K562 (cell line): ENCODE results near the gene TMEM156. TPM values are rescaled to one million over a fixed set of nuclear protein-coding genes. Genes with fewer than 3 reads are reported as not detected.

Experiments
- ATAC-seq: fragments of 200-7000 bp; cut with Tn5 transposase; 3 replicates; pipeline ENCODE4 v1.9.1; 2020; ENCODE audit warnings: moderate library complexity
- BruUV-seq: library from RNA; stranded (reverse); fragments of 400-500 nt; replicated peaks from 2 replicates; lab custom pipeline; 2021; lab: Mats Ljungman, UMichigan
- CTCF ChIA-PET: fragments of 300-600 bp; formaldehyde crosslinking; extraction: SDS; loops from one replicate; lab custom pipeline; 2021; ENCODE audit warnings: low intra/inter-chr PET ratio; lab: Yijun Ruan, JAX
- POLR2A ChIA-PET: fragments of 300-600, 350-650 bp; sonication (Branson Sonifier 250); formaldehyde crosslinking; extraction: SDS; loops from one replicate; lab custom pipeline; 2021; ENCODE audit warnings: antibody characterized with exemption, inconsistent platforms; lab: Yijun Ruan, JAX
- DNase-seq, 4 experiments: peaks; one replicate each; pipeline versions ENCODE4 v3.0.0 to v3.0.0-alpha.2; 2011 to 2018; ENCODE audit warnings: low spot score in 3 of 4, mixed read lengths in 3 of 4; ENCODE audit errors: extremely low read depth in 1 of 4
- FAIRE-seq: peaks from 2 replicates; lab custom pipeline; 2011; peaks lifted over from hg19 to GRCh38; lab: Jason Lieb, UNC
- H2AFZ ChIP-seq: 2 replicates; pipeline ENCODE4 v1.6.0; 2011; ENCODE audit warnings: low read depth, low read length, control low read depth, inconsistent platforms
- H3K27ac ChIP-seq: fragments of 200-600 bp; 3 replicates; pipeline ENCODE4 v1.8.0; 2011; ENCODE audit warnings: low read depth, mild to moderate bottlenecking, control low read depth, inconsistent platforms, low read length, moderate library complexity, mixed read lengths; ENCODE audit errors: extremely low read depth
- H3K27me3 ChIP-seq, 2 experiments: fragments of 300-600 bp in 1 of 2; 2 replicates in 1 of 2; 3 replicates in 1 of 2; pipeline versions ENCODE4 v1.6.0 to v1.8.0; 2011; ENCODE audit warnings: inconsistent platforms in 2 of 2, low read length in 2 of 2, mild to moderate bottlenecking in 1 of 2, mixed read lengths in 1 of 2, moderate library complexity in 1 of 2; ENCODE audit not compliant: control insufficient read depth in 2 of 2, insufficient read depth in 2 of 2
- H3K36me3 ChIP-seq: fragments of 300-600 bp; 3 replicates; pipeline ENCODE4 v1.8.0; 2011; ENCODE audit warnings: mild to moderate bottlenecking, low read length, inconsistent platforms; ENCODE audit not compliant: control insufficient read depth, insufficient read depth
- H3K4me1 ChIP-seq, 2 experiments: fragments of 200-600 bp in 1 of 2; replicated peaks in 1 of 2; 2 replicates in 1 of 2; 3 replicates in 1 of 2; pipeline versions ENCODE4 v1.5.1 to v1.8.0; 2011; ENCODE audit warnings: inconsistent platforms in 2 of 2, low read length in 2 of 2, mild to moderate bottlenecking in 1 of 2, mixed read lengths in 1 of 2, moderate library complexity in 1 of 2; ENCODE audit not compliant: control insufficient read depth in 2 of 2, insufficient read depth in 2 of 2
- H3K4me2 ChIP-seq: 2 replicates; pipeline ENCODE4 v1.6.1; 2011; ENCODE audit warnings: low read length, control low read depth, inconsistent platforms, mixed read lengths; ENCODE audit not compliant: insufficient read depth
- H3K4me3 ChIP-seq: fragments of 200-600 bp; sonication (generic), shearing (Covaris generic); 2 replicates; pipeline ENCODE4 v1.5.1; 2016; ENCODE audit warnings: control low read depth, inconsistent platforms
- H3K79me2 ChIP-seq: fragments of 200-600 bp; 3 replicates; pipeline ENCODE4 v1.8.0; 2011; ENCODE audit warnings: low read length, inconsistent platforms; ENCODE audit not compliant: control insufficient read depth, insufficient read depth
- H3K9ac ChIP-seq, 2 experiments: 2 replicates each; pipeline versions ENCODE4 v1.6.0 to v1.6.1; 2011; ENCODE audit warnings: low read depth in 2 of 2, low read length in 2 of 2, control low read depth in 1 of 2, inconsistent platforms in 1 of 2, mild to moderate bottlenecking in 1 of 2, mixed read lengths in 1 of 2; ENCODE audit not compliant: insufficient read depth in 1 of 2
- H3K9me1 ChIP-seq: one replicate; pipeline ENCODE4 v1.6.0; 2011; ENCODE audit warnings: inconsistent platforms, mild to moderate bottlenecking, low read length, moderate library complexity; ENCODE audit not compliant: control insufficient read depth, insufficient read depth
- H3K9me3 ChIP-seq: replicated peaks from 2 replicates; pipeline ENCODE4 v1.5.1; 2011; ENCODE audit warnings: low read depth, low read length, inconsistent platforms; ENCODE audit not compliant: control insufficient read depth, insufficient read depth
- H4K20me1 ChIP-seq: replicated peaks from 2 replicates; pipeline ENCODE4 v1.6.1; 2011; ENCODE audit warnings: low read length, inconsistent platforms, mixed read lengths; ENCODE audit not compliant: control insufficient read depth, insufficient read depth
- CTBP1 ChIP-seq: fragments of 450-650 bp; IDR thresholded peaks from 2 replicates; pipeline ENCODE4 v1.6.1; 2016; ENCODE audit warnings: borderline replicate concordance
- EHMT2 ChIP-seq: fragments of 450-650 bp; IDR thresholded peaks from 2 replicates; pipeline ENCODE4 v1.6.1; 2018; ENCODE audit warnings: antibody characterized with exemption
- SRSF1 ChIP-seq: fragments of 200-400 bp; formaldehyde crosslinking; IDR thresholded peaks from 2 replicates; pipeline ENCODE4 v1.6.1; 2017; ENCODE audit warnings: mild to moderate bottlenecking, low read depth, low read length, moderate library complexity
- TAF15 ChIP-seq: fragments of 200-400 bp; formaldehyde crosslinking; IDR thresholded peaks from 2 replicates; pipeline ENCODE4 v1.6.1; 2017; ENCODE audit warnings: mild to moderate bottlenecking, low read depth, low read length, moderate library complexity
- TBL1XR1 ChIP-seq, 2 experiments: IDR thresholded peaks; 2 replicates each; pipeline ENCODE4 v1.6.1; 2012; ENCODE audit warnings: improper control_type of control experiment in 2 of 2, low read length in 2 of 2, mild to moderate bottlenecking in 1 of 2
- TRIM24 ChIP-seq, 2 experiments: fragments of 450-650 bp; IDR thresholded peaks; 2 replicates each; pipeline ENCODE4 v1.6.1; 2016
- ZNF253 ChIP-seq: fragments of 250-450 bp; sonication (Bioruptor Pico); conservative IDR thresholded peaks from 2 replicates; pipeline ENCODE4 v1.6.1; 2021; ENCODE audit warnings: mild to moderate bottlenecking
- WGBS: fragments of 100-300 bp; shearing (Covaris generic); methylation state at CpG from one replicate; pipeline ENCODE4 v1.1.6; 2016; ENCODE audit warnings: low coverage, mixed read lengths; ENCODE audit not compliant: insufficient coverage; ENCODE audit errors: missing lambda C conversion rate; 5-methylcytosine and 5-hydroxymethylcytosine counted together
- in situ Hi-C: fragments of 300-500 bp; cut with MboI; formaldehyde crosslinking; loops from 4 replicates; pipeline ENCODE4 v1.15.0; 2018; ENCODE audit warnings: inconsistent platforms, mixed read lengths
- intact Hi-C: fragments of 100-400 bp; cut with micrococcal nuclease; formaldehyde crosslinking; loops from 2 replicates; pipeline ENCODE4 v1.14.2; 2022
- polyA plus RNA-seq, 8 experiments: library from polyadenylated mRNA; depleted of rRNA in 4 of 8; stranded (reverse) in 5 of 8; unstranded in 3 of 8; fragments of >200 nt; fragmentation: Nextera tagmentation in 2 of 8; fragmentation: Illumina TruSeq in 1 of 8; extraction: Ambion mirVana in 2 of 8; extraction: Trizol in 1 of 8; gene quantifications; 2 replicates each; pipeline versions ENCODE4 v1.2.1 to v1.2.3, GENCODE V29; 2011 to 2014; ENCODE audit warnings: inconsistent platforms in 1 of 8, missing spikeins in 1 of 8
- total RNA-seq, 7 experiments: library from RNA; depleted of rRNA in 6 of 7; stranded (reverse); fragments of >200 nt in 6 of 7; fragmentation: Illumina TruSeq in 2 of 7; extraction: Trizol in 2 of 7; gene quantifications; 2 replicates each; pipeline versions ENCODE4 v1.2.1 to v1.2.3, GENCODE V29; 2011 to 2021; ENCODE audit warnings: low replicate concordance in 1 of 7
- TF ChIP-seq, protein P1 (sequence below): sonication (generic); IDR thresholded peaks from 2 replicates; pipeline ENCODE4 v1.6.1; 2016
- TF ChIP-seq, protein P2 (sequence below), 2 experiments: fragments of 450-650 bp; IDR thresholded peaks; 2 replicates each; pipeline ENCODE4 v1.6.1; 2016; ENCODE audit warnings: mild to moderate bottlenecking in 2 of 2, borderline replicate concordance in 1 of 2, low read depth in 1 of 2, moderate library complexity in 1 of 2
- TF ChIP-seq, protein P3 (sequence below): fragments of 450-650 bp; conservative IDR thresholded peaks from 2 replicates; pipeline ENCODE4 v1.6.1; 2016; ENCODE audit warnings: missing genetic modification characterization, low read depth, mild to moderate bottlenecking, control low read depth, missing compliant biosample characterization
- TF ChIP-seq, protein P4 (sequence below): fragments of 250-450 bp; sonication (Bioruptor Pico); IDR thresholded peaks from 2 replicates; pipeline ENCODE4 v1.4.0; 2020; ENCODE audit warnings: mild to moderate bottlenecking, moderate library complexity

Gene TMEM156
- total and polyA plus RNA-seq, 9 of the 15 experiments (the other 6 are each of a cell fraction or from before 2014, with no cell fraction given) = 3.5 to 9.6 (median 6.4) TPM

DNA sequence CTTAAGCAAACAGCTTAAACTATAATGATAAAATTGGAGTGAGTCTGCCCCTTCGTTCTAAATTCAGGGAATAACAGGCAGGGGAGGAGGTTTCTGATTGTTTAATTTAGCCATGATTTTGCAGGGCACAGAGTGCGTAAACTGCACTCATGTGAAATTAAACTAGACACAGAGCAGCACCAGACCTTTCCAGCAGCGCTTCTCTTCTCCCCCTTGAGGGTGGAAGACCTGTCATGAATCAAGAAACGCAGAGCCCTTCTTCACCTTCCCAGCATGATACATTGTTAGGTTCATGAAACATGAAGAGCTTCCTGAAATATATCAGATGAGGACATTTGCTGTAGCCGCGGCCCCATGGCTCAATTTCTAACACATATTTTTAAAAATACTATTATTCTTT, 101.5 kb downstream of the TMEM156 start:
- FAIRE-seq (no peak), ATAC-seq (no peak), DNase-seq (no peak)
- WGBS = 49% methylated on average over 6 of the region's 6 CpGs
- Histone ChIP-seq H3K79me2 (no peaks in the 10 kb centered on the region), H3K9me3 (no peaks in the 10 kb centered on the region), H3K36me3 (no peaks in the 10 kb centered on the region), H3K27ac (no peak overlapping the region), H3K4me2 (no peak overlapping the region), H3K9ac (no peak overlapping the region), H3K9me1 (no peaks in the 10 kb centered on the region), H2AFZ (no peak overlapping the region), H3K4me3 (no peak overlapping the region), H4K20me1 (no peaks in the 10 kb centered on the region), H3K27me3 (no peaks in the 10 kb centered on the region), H3K4me1 (peaks cover 0 to 3% of the 10 kb centered on the region in 2 experiments; a peak in 1 of 5 replicates)
- no TSS peak for BruUV-seq
- POLR2A ChIA-PET = interaction anchor here (1.5 kb wide), 1 partner anchor 16 kb away, joined by 4 read pairs; no protein-coding TSS in a partner anchor
- CTCF ChIA-PET = no interaction called here
- intact Hi-C loops (no loop called here), in situ Hi-C loops (no loop called here)
- TF ChIP-seq, protein P1, sequence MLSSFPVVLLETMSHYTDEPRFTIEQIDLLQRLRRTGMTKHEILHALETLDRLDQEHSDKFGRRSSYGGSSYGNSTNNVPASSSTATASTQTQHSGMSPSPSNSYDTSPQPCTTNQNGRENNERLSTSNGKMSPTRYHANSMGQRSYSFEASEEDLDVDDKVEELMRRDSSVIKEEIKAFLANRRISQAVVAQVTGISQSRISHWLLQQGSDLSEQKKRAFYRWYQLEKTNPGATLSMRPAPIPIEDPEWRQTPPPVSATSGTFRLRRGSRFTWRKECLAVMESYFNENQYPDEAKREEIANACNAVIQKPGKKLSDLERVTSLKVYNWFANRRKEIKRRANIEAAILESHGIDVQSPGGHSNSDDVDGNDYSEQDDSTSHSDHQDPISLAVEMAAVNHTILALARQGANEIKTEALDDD = no peak
- TF ChIP-seq, protein P2, sequence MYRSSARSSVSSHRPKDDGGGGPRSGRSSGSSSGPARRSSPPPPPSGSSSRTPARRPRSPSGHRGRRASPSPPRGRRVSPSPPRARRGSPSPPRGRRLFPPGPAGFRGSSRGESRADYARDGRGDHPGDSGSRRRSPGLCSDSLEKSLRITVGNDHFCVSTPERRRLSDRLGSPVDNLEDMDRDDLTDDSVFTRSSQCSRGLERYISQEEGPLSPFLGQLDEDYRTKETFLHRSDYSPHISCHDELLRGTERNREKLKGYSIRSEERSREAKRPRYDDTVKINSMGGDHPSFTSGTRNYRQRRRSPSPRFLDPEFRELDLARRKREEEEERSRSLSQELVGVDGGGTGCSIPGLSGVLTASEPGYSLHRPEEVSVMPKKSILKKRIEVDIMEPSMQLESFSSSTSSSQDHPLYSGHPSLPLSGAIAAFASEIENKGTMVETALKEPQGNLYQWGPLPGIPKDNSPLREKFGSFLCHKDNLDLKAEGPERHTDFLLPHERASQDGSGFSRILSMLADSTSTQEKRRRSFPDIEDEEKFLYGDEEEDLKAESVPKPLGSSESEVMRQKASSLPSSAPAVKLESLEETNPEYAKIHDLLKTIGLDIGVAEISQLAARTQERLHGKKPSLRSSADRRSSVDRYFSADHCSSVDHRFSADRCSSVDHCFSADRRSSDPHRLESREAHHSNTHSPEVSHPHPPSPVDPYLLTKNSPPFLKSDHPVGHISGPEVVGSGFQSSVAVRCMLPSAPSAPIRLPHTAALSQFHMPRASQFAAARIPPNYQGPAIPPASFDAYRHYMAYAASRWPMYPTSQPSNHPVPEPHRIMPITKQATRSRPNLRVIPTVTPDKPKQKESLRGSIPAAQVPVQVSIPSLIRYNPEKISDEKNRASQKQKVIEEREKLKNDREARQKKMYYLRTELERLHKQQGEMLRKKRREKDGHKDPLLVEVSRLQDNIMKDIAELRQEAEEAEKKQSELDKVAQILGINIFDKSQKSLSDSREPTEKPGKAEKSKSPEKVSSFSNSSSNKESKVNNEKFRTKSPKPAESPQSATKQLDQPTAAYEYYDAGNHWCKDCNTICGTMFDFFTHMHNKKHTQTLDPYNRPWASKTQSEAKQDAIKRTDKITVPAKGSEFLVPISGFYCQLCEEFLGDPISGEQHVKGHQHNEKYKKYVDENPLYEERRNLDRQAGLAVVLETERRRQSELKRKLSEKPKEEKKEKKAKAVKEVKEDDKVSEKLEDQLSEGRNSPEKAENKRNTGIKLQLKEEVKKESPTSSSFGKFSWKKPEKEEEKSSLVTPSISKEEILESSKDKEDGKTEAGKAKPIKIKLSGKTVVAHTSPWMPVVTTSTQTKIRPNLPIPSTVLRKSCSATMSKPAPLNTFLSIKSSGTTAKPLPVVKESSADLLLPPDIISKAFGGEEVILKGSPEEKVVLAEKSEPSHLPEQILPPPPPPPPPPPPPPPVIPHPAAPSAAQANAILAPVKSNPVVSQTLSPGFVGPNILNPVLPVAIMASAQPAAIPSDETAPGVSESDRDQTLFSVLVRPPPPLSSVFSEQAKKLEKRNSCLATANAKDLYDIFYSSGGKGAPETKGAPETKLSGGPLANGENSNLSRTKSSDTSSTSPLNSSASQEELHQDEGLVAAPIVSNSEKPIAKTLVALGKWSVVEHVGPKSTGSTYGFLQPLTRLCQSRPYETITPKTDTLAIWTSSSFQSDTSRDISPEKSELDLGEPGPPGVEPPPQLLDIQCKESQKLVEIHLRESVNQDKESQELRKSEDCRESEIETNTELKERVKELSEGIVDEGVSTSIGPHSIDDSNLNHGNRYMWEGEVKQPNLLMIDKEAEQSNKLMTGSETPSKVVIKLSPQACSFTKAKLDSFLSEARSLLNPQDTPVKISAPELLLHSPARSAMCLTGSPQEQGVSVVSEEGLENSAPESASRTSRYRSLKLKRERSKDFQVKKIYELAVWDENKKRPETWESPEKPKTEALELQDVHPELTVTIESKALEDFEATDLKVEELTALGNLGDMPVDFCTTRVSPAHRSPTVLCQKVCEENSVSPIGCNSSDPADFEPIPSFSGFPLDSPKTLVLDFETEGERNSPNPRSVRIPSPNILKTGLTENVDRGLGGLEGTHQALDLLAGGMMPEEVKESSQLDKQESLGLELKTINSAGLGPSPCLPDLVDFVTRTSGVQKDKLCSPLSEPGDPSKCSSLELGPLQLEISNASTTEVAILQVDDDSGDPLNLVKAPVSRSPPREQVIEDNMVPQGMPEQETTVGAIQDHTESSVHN (IDR thresholded peaks at IDR 0.05; ENCODE audit: borderline replicate concordance in 1 of 2, low read depth in 1 of 2) = no peak
- no peak for TF ChIP-seq TRIM24 (IDR thresholded peaks at IDR 0.05)
- no peak for TF ChIP-seq ZNF253
- no peak for TF ChIP-seq SRSF1
- TF ChIP-seq, protein P3, sequence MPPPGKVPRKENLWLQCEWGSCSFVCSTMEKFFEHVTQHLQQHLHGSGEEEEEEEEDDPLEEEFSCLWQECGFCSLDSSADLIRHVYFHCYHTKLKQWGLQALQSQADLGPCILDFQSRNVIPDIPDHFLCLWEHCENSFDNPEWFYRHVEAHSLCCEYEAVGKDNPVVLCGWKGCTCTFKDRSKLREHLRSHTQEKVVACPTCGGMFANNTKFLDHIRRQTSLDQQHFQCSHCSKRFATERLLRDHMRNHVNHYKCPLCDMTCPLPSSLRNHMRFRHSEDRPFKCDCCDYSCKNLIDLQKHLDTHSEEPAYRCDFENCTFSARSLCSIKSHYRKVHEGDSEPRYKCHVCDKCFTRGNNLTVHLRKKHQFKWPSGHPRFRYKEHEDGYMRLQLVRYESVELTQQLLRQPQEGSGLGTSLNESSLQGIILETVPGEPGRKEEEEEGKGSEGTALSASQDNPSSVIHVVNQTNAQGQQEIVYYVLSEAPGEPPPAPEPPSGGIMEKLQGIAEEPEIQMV = no peak
- TF ChIP-seq TBL1XR1 (IDR thresholded peaks at IDR 0.05; ENCODE audit: low read length in 2 of 2) = no peak
- TF ChIP-seq, protein P4, sequence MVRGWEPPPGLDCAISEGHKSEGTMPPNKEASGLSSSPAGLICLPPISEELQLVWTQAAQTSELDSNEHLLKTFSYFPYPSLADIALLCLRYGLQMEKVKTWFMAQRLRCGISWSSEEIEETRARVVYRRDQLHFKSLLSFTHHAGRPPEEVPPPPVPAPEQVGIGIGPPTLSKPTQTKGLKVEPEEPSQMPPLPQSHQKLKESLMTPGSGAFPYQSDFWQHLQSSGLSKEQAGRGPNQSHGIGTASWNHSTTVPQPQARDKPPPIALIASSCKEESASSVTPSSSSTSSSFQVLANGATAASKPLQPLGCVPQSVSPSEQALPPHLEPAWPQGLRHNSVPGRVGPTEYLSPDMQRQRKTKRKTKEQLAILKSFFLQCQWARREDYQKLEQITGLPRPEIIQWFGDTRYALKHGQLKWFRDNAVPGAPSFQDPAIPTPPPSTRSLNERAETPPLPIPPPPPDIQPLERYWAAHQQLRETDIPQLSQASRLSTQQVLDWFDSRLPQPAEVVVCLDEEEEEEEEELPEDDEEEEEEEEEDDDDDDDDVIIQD (CRISPR knock-in tag) = no peak
- no peak for TF ChIP-seq CTBP1
- no peak for TF ChIP-seq TAF15
- TF ChIP-seq EHMT2 = no peak
